Panc1 (cell line): ENCODE results near the gene MEA1. TPM values are rescaled to one million over a fixed set of nuclear protein-coding genes. Genes with fewer than 3 reads are reported as not detected.
A peak's percentile ranks its signal among the peaks of the same experiment; 100 is the strongest.

Experiments used
- ATAC-seq: fragments of 200-7000 bp; cut with Tn5 transposase; 2 replicates; pipeline ENCODE4 v1.9.1; 2020; ENCODE audit warnings: mild to moderate bottlenecking, moderate library complexity
- BruUV-seq: library from RNA; stranded (reverse); fragments of 400-500 nt; replicated peaks from 2 replicates; lab custom pipeline; 2021; lab: Mats Ljungman, UMichigan
- CTCF ChIA-PET: fragments of 300-600 bp; sonication (Branson Sonifier 250); formaldehyde crosslinking; loops from one replicate; lab custom pipeline; 2022; ENCODE audit warnings: antibody characterized with exemption; lab: Charles Lee
- POLR2A ChIA-PET: fragments of 300-600 bp; sonication (Branson Sonifier 250); formaldehyde crosslinking; loops from one replicate; lab custom pipeline; 2022; ENCODE audit warnings: antibody characterized with exemption; lab: Charles Lee
- DNase-seq: peaks from one replicate; pipeline ENCODE4 v3.0.0-alpha.2; 2010; ENCODE audit warnings: low read depth, low spot score
- H3K27ac ChIP-seq: 2 replicates; pipeline ENCODE4 v1.5.1; 2011; ENCODE audit warnings: mild to moderate bottlenecking, low read length, inconsistent platforms
- H3K27me3 ChIP-seq: fragments of 200-500 bp; sonication (Bioruptor generic); 2 replicates; pipeline ENCODE4 v1.6.0; 2014; ENCODE audit warnings: low read length, inconsistent platforms; ENCODE audit not compliant: control insufficient read depth, insufficient read depth
- H3K36me3 ChIP-seq: fragments of 200-500 bp; sonication (Bioruptor generic); 2 replicates; pipeline ENCODE4 v1.5.1; 2014; ENCODE audit warnings: inconsistent platforms, mild to moderate bottlenecking, low read length, moderate library complexity; ENCODE audit not compliant: control insufficient read depth, insufficient read depth
- H3K4me1 ChIP-seq: 2 replicates; pipeline ENCODE4 v1.5.1; 2011; ENCODE audit warnings: inconsistent platforms, mild to moderate bottlenecking, low read length, moderate library complexity; ENCODE audit not compliant: control insufficient read depth, insufficient read depth
- H3K4me3 ChIP-seq, 2 experiments: 2 replicates each; pipeline ENCODE4 v1.5.1; 2011 to 2012; ENCODE audit warnings: low read depth in 2 of 2, low read length in 2 of 2, mild to moderate bottlenecking in 2 of 2, inconsistent platforms in 1 of 2, moderate library complexity in 1 of 2
- H3K9me3 ChIP-seq: fragments of 200-500 bp; sonication (Bioruptor generic); 2 replicates; pipeline ENCODE4 v1.5.1; 2014; ENCODE audit warnings: low read depth, mild to moderate bottlenecking, inconsistent platforms, low read length, moderate library complexity; ENCODE audit not compliant: control insufficient read depth, insufficient read depth
- CTCF ChIP-seq: fragments of 450-650 bp; IDR thresholded peaks from 2 replicates; pipeline ENCODE4 v1.5.1; 2017; ENCODE audit warnings: mild to moderate bottlenecking
- POLR2AphosphoS5 ChIP-seq: IDR thresholded peaks from 2 replicates; pipeline ENCODE4 v1.6.1; 2012; ENCODE audit warnings: mild to moderate bottlenecking, low read depth, low read length, moderate library complexity
- SIN3A ChIP-seq: IDR thresholded peaks from 2 replicates; pipeline ENCODE4 v1.6.1; 2012; ENCODE audit warnings: low read depth, mild to moderate bottlenecking, low read length, moderate library complexity, borderline replicate concordance; ENCODE audit not compliant: insufficient read depth
- TCF7L2 ChIP-seq: IDR thresholded peaks from 2 replicates; pipeline ENCODE4 v1.6.1; 2011; ENCODE audit warnings: mild to moderate bottlenecking, low read depth, low read length, inconsistent platforms
- in situ Hi-C: cut with HindIII; loops from 2 replicates; pipeline ENCODE4 v1.10.0; 2016; ENCODE audit warnings: low sequenced_read_pairs, low pct_unique_long_range_greater_than_20kb
- intact Hi-C: fragments of 100-400 bp; cut with micrococcal nuclease; formaldehyde crosslinking; loops from one replicate; pipeline ENCODE4 v1.10.0; 2022; ENCODE audit not compliant: unreplicated experiment
- total RNA-seq: library from RNA; stranded (reverse); gene quantifications from one replicate; pipeline ENCODE4 v1.2.1, GENCODE V29; 2021; ENCODE audit not compliant: unreplicated experiment
- TF ChIP-seq, protein P1 (sequence below), 2 experiments: IDR thresholded peaks; 2 replicates each; pipeline ENCODE4 v1.6.1; 2011 to 2012; ENCODE audit warnings: low read depth in 2 of 2, control low read depth in 1 of 2, low read length in 1 of 2, mild to moderate bottlenecking in 1 of 2, moderate library complexity in 1 of 2; ENCODE audit not compliant: insufficient read depth in 1 of 2

The MEA1 gene
- total RNA-seq, 1 experiment from 2014 or later, result 111 TPM

DNA sequence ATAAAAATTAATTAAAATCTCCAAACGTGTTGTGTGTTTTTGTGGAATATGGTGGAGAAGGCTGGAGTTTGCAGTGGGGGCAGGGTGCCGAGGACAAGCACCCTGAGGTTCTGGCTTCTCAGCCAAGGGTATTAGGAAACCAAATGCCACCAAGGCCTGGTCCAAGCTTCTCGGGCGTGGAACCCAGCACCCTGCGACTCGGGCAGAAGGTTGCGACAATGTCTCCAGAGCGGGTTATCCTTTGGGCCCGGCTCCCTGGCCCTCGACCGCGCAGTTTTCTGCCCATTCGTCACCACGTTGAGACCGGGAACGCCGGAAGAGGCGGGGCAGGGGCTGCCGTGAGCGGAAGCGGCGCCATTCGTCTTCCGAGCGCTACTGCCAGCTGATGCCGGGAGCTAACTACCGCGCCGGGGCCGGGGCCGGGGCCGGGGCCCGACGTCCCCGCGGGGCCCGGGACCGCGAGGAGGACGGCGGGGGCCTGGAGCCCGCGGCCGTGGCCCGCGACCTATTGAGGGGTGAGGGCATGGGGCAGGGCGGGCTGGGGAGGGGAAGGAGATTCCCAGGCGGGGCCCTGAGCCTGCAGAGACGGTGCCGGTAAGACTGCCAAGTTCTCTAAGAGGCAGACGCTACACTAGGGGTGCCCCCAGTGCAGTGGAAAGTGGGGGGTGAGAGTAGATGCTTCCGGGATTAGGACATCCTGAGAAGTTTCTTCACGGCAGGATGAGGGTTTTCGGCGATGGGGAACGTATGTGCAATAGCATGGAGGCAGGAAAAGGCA is 7.7 kb upstream of the MEA1 start, which contains the start of gene RRP36:
Gene RRP36 (plus strand): TSS at position 354 of the 778 bp plus-strand sequence. CDS start 32 bp downstream, at position 386.
- ATAC-seq, result peak; percentile 96
- Histone ChIP-seq H3K27me3 (no peaks in the 10 kb centered on the region), H3K9me3 (no peaks in the 10 kb centered on the region), H3K4me3 (peak within 1 kb of the TSS; percentile 63 to 99), H3K36me3 (peaks cover 5% of the 10 kb centered on the region; the same call in 1 of the 2 replicates), H3K27ac (peak within 1 kb of the TSS; percentile 89), H3K4me1 (peaks cover 14% of the 10 kb centered on the region)
- CTCF ChIA-PET, result interaction anchor here (1.1 kb wide), 1 partner anchor 120 kb away, joined by 3 read pairs; no protein-coding TSS in a partner anchor
- no TSS peak for BruUV-seq
- intact Hi-C loops, result no loop called here
- no peak for DNase-seq
- in situ Hi-C loops, result no loop called here
- POLR2A ChIA-PET, result interaction anchor here (0.6 to 1.2 kb wide), 4 partner anchors 17 to 706 kb away, joined by 3 to 5 read pairs (median 3); no protein-coding TSS in a partner anchor
- TF ChIP-seq, protein P1, sequence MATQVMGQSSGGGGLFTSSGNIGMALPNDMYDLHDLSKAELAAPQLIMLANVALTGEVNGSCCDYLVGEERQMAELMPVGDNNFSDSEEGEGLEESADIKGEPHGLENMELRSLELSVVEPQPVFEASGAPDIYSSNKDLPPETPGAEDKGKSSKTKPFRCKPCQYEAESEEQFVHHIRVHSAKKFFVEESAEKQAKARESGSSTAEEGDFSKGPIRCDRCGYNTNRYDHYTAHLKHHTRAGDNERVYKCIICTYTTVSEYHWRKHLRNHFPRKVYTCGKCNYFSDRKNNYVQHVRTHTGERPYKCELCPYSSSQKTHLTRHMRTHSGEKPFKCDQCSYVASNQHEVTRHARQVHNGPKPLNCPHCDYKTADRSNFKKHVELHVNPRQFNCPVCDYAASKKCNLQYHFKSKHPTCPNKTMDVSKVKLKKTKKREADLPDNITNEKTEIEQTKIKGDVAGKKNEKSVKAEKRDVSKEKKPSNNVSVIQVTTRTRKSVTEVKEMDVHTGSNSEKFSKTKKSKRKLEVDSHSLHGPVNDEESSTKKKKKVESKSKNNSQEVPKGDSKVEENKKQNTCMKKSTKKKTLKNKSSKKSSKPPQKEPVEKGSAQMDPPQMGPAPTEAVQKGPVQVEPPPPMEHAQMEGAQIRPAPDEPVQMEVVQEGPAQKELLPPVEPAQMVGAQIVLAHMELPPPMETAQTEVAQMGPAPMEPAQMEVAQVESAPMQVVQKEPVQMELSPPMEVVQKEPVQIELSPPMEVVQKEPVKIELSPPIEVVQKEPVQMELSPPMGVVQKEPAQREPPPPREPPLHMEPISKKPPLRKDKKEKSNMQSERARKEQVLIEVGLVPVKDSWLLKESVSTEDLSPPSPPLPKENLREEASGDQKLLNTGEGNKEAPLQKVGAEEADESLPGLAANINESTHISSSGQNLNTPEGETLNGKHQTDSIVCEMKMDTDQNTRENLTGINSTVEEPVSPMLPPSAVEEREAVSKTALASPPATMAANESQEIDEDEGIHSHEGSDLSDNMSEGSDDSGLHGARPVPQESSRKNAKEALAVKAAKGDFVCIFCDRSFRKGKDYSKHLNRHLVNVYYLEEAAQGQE (IDR thresholded peaks at IDR 0.05; ENCODE audit: insufficient read depth in 1 of 2, low read depth in 2 of 2, low read length in 1 of 2), result no peak
- TF ChIP-seq POLR2AphosphoS5, result peak; percentile 78
- TF ChIP-seq SIN3A, result peak; percentile 66; the same call in 1 of the 2 replicates
- TF ChIP-seq TCF7L2, result no peak
- no peak for TF ChIP-seq CTCF

DNA sequence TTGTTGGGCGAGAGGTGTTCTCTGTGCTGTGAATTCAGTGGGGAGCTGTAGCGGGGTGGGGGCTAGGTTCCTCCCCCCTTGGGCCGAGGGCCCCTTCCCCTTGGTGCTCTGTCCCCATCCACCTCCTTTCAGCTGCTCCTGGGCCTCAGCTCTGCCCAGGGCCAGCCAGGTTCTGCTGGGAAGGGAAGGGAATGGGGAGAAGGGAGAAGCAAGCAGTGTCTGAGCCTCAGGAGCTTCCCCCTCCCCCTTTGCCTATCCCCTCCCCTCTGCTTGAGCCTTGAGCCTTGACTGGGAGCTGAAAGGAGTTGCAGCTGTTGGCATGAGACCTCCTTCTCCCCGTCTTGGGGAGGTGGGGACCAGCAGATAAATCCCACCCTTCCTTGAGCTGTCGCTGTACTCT is 7.1 kb upstream of the MEA1 start:
- DNase-seq (no peak), ATAC-seq (peak; percentile 43)
- Histone ChIP-seq H3K4me3 (peak overlapping the region; percentile 63 to 99), H3K4me1 (peaks cover 17% of the 10 kb centered on the region), H3K36me3 (peaks cover 5% of the 10 kb centered on the region; the same call in 1 of the 2 replicates), H3K27me3 (no peaks in the 10 kb centered on the region), H3K9me3 (no peaks in the 10 kb centered on the region), H3K27ac (peak overlapping the region; percentile 89)
- ChIA-PET CTCF (interaction anchor here (1.1 kb wide), 1 partner anchor 119 kb away, joined by 3 read pairs; no protein-coding TSS in a partner anchor), POLR2A (interaction anchor here (0.6 to 0.7 kb wide), 3 partner anchors 16 to 706 kb away, joined by 3 to 5 read pairs (median 3); no protein-coding TSS in a partner anchor)
- in situ Hi-C loops (no loop called here), intact Hi-C loops (no loop called here)
- TF ChIP-seq TCF7L2 (no peak), SIN3A (no peak)
- BruUV-seq, result no TSS peak
